Ishikawa (cell line): ENCODE measurements around the gene EVI2A.

ENCODE experiments used
- CEBPB ChIP-seq: IDR thresholded peaks from 2 replicates; pipeline ENCODE4 v1.6.1; 2012
- CREB1 ChIP-seq: IDR thresholded peaks from 2 replicates; pipeline ENCODE4 v1.6.1; 2012; ENCODE audit warnings: low read depth
- EGR1 ChIP-seq: IDR thresholded peaks from 2 replicates; pipeline ENCODE4 v1.6.1; 2012
- EP300 ChIP-seq: IDR thresholded peaks from 2 replicates; pipeline ENCODE4 v1.6.1; 2012; ENCODE audit warnings: borderline replicate concordance
- FOXM1 ChIP-seq: IDR thresholded peaks from 2 replicates; pipeline ENCODE4 v1.6.1; 2012; ENCODE audit warnings: low read depth, borderline replicate concordance
- MAX ChIP-seq: IDR thresholded peaks from 2 replicates; pipeline ENCODE4 v1.6.1; 2012
- NFIC ChIP-seq: IDR thresholded peaks from 2 replicates; pipeline ENCODE4 v1.6.1; 2012
- RAD21 ChIP-seq: IDR thresholded peaks from 2 replicates; pipeline ENCODE4 v1.6.1; 2012; ENCODE audit warnings: low read depth
- REST ChIP-seq: IDR thresholded peaks from 2 replicates; pipeline ENCODE4 v1.6.1; 2012; ENCODE audit warnings: low read depth, mild to moderate bottlenecking
- TAF1 ChIP-seq: IDR thresholded peaks from 2 replicates; pipeline ENCODE4 v1.6.1; 2012; ENCODE audit warnings: low read depth, mild to moderate bottlenecking
- TCF12 ChIP-seq: IDR thresholded peaks from 2 replicates; pipeline ENCODE4 v1.6.1; 2012; ENCODE audit warnings: low read depth
- TEAD4 ChIP-seq: IDR thresholded peaks from 2 replicates; pipeline ENCODE4 v1.6.1; 2012
- USF1 ChIP-seq: IDR thresholded peaks from 2 replicates; pipeline ENCODE4 v1.6.1; 2012
- YY1 ChIP-seq: IDR thresholded peaks from 2 replicates; pipeline ENCODE4 v1.6.1; 2012; ENCODE audit warnings: low read depth
- ZBTB7A ChIP-seq: IDR thresholded peaks from 2 replicates; pipeline ENCODE4 v1.6.1; 2012; ENCODE audit warnings: low read depth

EVI2A gene

GRCh38 chr17:31357839-31358394, 36.5 kb upstream of the EVI2A start:
- TF ChIP-seq REST = no peak

GRCh38 chr17:31357091-31357490, 35.7 kb upstream of the EVI2A start:
- TF ChIP-seq RAD21 (no peak), TCF12 (no peak), USF1 (no peak), EGR1 (no peak), YY1 (no peak), EP300 (no peak), CREB1 (no peak), ZBTB7A (no peak), NFIC (no peak), TEAD4 (no peak), TAF1 (no peak), REST (no peak), MAX (no peak), FOXM1 (no peak), CEBPB (no peak)

- TF ChIP-seq REST (no peak), TAF1 (no peak), NFIC (no peak), EP300 (no peak), MAX (no peak), TCF12 (no peak), YY1 (no peak), TEAD4 (no peak), CREB1 (no peak), ZBTB7A (no peak), RAD21 (no peak), CEBPB (no peak), USF1 (no peak), EGR1 (no peak), FOXM1 (no peak)
Measured at GRCh38 chr17:31355935-31356334, 34.5 kb upstream of the EVI2A start.

GRCh38 chr17:31349454-31349853, 28.0 kb upstream of the EVI2A start:
- TF ChIP-seq YY1 = no peak
- TF ChIP-seq ZBTB7A = no peak
- no peak for TF ChIP-seq NFIC
- TF ChIP-seq CREB1 = no peak
- TF ChIP-seq EP300 = no peak
- no peak for TF ChIP-seq TCF12
- no peak for TF ChIP-seq MAX
- no peak for TF ChIP-seq CEBPB
- TF ChIP-seq RAD21 = no peak
- no peak for TF ChIP-seq USF1
- no peak for TF ChIP-seq FOXM1
- TF ChIP-seq EGR1 = no peak
- no peak for TF ChIP-seq TAF1
- TF ChIP-seq REST = no peak
- TF ChIP-seq TEAD4 = no peak
